Liver (tissue), 9 donors: ENCODE results near the gene ZSCAN2. TPM values are rescaled to one million over a fixed set of nuclear protein-coding genes. Genes with fewer than 3 reads are reported as not detected.

ENCODE experiments used
- DNase-seq: peaks from one replicate; pipeline ENCODE4 v3.0.0-alpha.2; 2017; ENCODE audit warnings: low spot score
- H3K27ac ChIP-seq, 2 donors: one replicate each; pipeline ENCODE4 v1.7.0; 2013; ENCODE audit warnings: inconsistent platforms in 2 of 2, low read length in 2 of 2, control low read depth in 1 of 2, low read depth in 1 of 2, mild to moderate bottlenecking in 1 of 2
- H3K27me3 ChIP-seq, 4 donors: one replicate each; pipeline versions ENCODE4 v1.6.1 to v1.7.0; 2013; ENCODE audit warnings: low read length in 3 of 4, inconsistent platforms in 1 of 4, mild to moderate bottlenecking in 1 of 4, moderate library complexity in 1 of 4; ENCODE audit not compliant: control insufficient read depth in 4 of 4, insufficient read depth in 4 of 4
- H3K36me3 ChIP-seq, 4 donors: one replicate each; pipeline versions ENCODE4 v1.6.1 to v1.7.0; 2013; ENCODE audit warnings: low read length in 3 of 4, mild to moderate bottlenecking in 3 of 4, low read depth in 1 of 4, moderate library complexity in 1 of 4; ENCODE audit not compliant: control insufficient read depth in 4 of 4, insufficient read depth in 3 of 4
- H3K4me1 ChIP-seq, 4 donors: one replicate each; pipeline versions ENCODE4 v1.6.1 to v1.7.0; 2013; ENCODE audit warnings: low read length in 3 of 4, mild to moderate bottlenecking in 3 of 4, moderate library complexity in 1 of 4; ENCODE audit not compliant: control insufficient read depth in 4 of 4, insufficient read depth in 4 of 4
- H3K4me3 ChIP-seq, 3 donors: one replicate each; pipeline versions ENCODE4 v1.6.1 to v1.7.0; 2013; ENCODE audit warnings: low read length in 3 of 3, control low read depth in 1 of 3, low read depth in 1 of 3, mild to moderate bottlenecking in 1 of 3
- H3K9ac ChIP-seq, 2 donors: one replicate each; pipeline ENCODE4 v1.7.0; 2013; ENCODE audit warnings: low read length in 2 of 2, mild to moderate bottlenecking in 2 of 2, moderate library complexity in 2 of 2, control low read depth in 1 of 2, low read depth in 1 of 2
- H3K9me3 ChIP-seq, 4 donors: one replicate each; pipeline versions ENCODE4 v1.6.1 to v1.7.0; 2013; ENCODE audit warnings: low read length in 3 of 4; ENCODE audit not compliant: control insufficient read depth in 4 of 4
- FOXA1 ChIP-seq: IDR thresholded peaks from 2 replicates; pipeline ENCODE4 v1.6.1; 2016; ENCODE audit warnings: antibody characterized with exemption
- FOXA2 ChIP-seq: IDR thresholded peaks from 2 replicates; pipeline ENCODE4 v1.6.1; 2016; ENCODE audit warnings: antibody characterized with exemption
- GABPA ChIP-seq, 2 donors: IDR thresholded peaks in 1 of 2; conservative IDR thresholded peaks in 1 of 2; 2 replicates each; pipeline ENCODE4 v1.6.1; 2016; ENCODE audit warnings: antibody characterized with exemption in 2 of 2, mild to moderate bottlenecking in 1 of 2, moderate library complexity in 1 of 2
- HNF4A ChIP-seq, 2 donors: conservative IDR thresholded peaks; 2 replicates each; pipeline ENCODE4 v1.6.1; 2016; ENCODE audit warnings: antibody characterized with exemption in 2 of 2, mild to moderate bottlenecking in 2 of 2
- JUND ChIP-seq, 2 donors: IDR thresholded peaks; 2 replicates each; pipeline ENCODE4 v1.6.1; 2016; ENCODE audit warnings: antibody characterized with exemption in 2 of 2
- NR2F2 ChIP-seq: IDR thresholded peaks from 2 replicates; pipeline ENCODE4 v1.6.1; 2016; ENCODE audit warnings: antibody characterized with exemption
- RXRA ChIP-seq, 2 donors: IDR thresholded peaks; 2 replicates each; pipeline ENCODE4 v1.6.1; 2017 to 2018; ENCODE audit warnings: antibody characterized with exemption in 2 of 2, mild to moderate bottlenecking in 1 of 2
- SP1 ChIP-seq: IDR thresholded peaks from 2 replicates; pipeline ENCODE4 v1.6.1; 2018; ENCODE audit warnings: antibody characterized with exemption, mild to moderate bottlenecking
- TAF1 ChIP-seq: conservative IDR thresholded peaks from 2 replicates; pipeline ENCODE4 v1.6.1; 2016; ENCODE audit warnings: antibody characterized with exemption, mild to moderate bottlenecking
- WGBS: extraction: QIAGEN DNeasy Blood & Tissue Kit; methylation state at CpG from one replicate; pipeline ENCODE4 v1.1.7; 2013; 5-methylcytosine and 5-hydroxymethylcytosine counted together
- polyA plus RNA-seq, 2 donors: library from polyadenylated mRNA; stranded (reverse) in 1 of 2; unstranded in 1 of 2; fragments of 200-250 nt in 1 of 2; fragments of >200 nt in 1 of 2; fragmentation: Nextera tagmentation in 1 of 2; extraction: Ambion mirVana in 1 of 2; gene quantifications; one replicate each; pipeline versions ENCODE4 v1.2.1 to v1.2.3, GENCODE V29; 2013 to 2015
- total RNA-seq, 2 donors: library from RNA; depleted of rRNA; stranded (reverse); fragments of >200 nt; gene quantifications; one replicate each; pipeline ENCODE4 v1.2.3, GENCODE V29; 2014
- TF ChIP-seq, protein P1 (sequence below): IDR thresholded peaks from 2 replicates; pipeline ENCODE4 v1.6.1; 2016; ENCODE audit warnings: antibody characterized with exemption
- TF ChIP-seq, protein P2 (sequence below): IDR thresholded peaks from 2 replicates; pipeline ENCODE4 v1.6.1; 2016; ENCODE audit warnings: antibody characterized with exemption, mild to moderate bottlenecking
- TF ChIP-seq, protein P3 (sequence below): IDR thresholded peaks from 2 replicates; pipeline ENCODE4 v1.6.1; 2016; ENCODE audit warnings: antibody characterized with exemption
- TF ChIP-seq, protein P4 (sequence below): IDR thresholded peaks from 2 replicates; pipeline ENCODE4 v1.6.1; 2016; ENCODE audit warnings: antibody characterized with exemption
- donor health status: healthy.
- donor health status: healthy.
- donor health status: healthy.
- donor health status: healthy.
- donor health status: healthy.

The ZSCAN2 gene
- total and polyA plus RNA-seq, 4 donors: 5.4 to 11.0 (median 7.9) TPM

DNA sequence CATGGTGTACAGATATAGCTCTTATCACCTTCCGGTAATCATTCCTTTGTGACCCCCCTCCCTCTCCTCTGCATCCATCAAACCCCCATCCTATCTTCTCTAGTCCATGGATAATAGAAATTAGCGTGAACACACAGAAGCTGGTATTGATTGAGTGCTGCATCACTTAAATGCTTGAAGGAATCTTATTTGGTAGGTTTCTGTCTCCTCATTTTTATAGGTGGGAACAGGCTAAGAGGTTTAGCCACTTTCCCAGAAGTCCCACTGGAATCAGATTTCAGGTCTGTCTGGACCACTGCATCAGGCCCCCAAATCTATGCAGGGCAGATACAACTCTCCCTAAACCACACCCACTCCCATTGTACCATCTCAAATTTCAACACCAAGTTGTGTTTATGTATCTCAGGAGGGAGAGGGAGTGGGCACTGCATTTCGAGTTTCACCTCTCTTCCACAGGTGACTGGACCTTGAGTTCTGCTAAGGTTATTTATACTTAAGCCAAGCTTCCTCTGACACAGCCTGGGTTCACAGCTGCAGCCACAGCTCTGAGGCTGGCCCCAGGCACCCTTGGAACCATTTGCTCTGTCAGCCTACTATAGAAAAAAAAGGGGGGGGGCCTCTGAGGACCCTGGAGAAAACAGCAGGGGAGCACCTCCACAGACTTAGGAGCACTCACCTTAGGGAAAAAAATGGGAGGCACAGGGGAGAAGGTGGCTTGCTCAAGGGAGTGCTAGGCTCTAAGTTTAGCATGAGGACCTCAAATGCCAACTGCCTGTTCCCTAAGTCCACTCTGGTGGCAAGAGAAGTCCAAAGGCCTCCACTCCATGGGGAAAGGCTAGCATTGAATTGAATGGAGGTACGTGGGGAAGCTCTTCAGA, 59.3 kb downstream of the ZSCAN2 start:
- H3K9me3 ChIP-seq: no peaks in the 10 kb centered on the region
- no peak overlapping the region for H3K4me3 ChIP-seq
- H3K27me3 ChIP-seq: no peaks in the 10 kb centered on the region
- TF ChIP-seq, protein P1, sequence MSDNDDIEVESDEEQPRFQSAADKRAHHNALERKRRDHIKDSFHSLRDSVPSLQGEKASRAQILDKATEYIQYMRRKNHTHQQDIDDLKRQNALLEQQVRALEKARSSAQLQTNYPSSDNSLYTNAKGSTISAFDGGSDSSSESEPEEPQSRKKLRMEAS: no peak
- TF ChIP-seq TAF1: no peak
- no peak for TF ChIP-seq NR2F2
- no peak for TF ChIP-seq HNF4A (conservative IDR thresholded peaks at IDR 0.05)
- TF ChIP-seq, protein P2, sequence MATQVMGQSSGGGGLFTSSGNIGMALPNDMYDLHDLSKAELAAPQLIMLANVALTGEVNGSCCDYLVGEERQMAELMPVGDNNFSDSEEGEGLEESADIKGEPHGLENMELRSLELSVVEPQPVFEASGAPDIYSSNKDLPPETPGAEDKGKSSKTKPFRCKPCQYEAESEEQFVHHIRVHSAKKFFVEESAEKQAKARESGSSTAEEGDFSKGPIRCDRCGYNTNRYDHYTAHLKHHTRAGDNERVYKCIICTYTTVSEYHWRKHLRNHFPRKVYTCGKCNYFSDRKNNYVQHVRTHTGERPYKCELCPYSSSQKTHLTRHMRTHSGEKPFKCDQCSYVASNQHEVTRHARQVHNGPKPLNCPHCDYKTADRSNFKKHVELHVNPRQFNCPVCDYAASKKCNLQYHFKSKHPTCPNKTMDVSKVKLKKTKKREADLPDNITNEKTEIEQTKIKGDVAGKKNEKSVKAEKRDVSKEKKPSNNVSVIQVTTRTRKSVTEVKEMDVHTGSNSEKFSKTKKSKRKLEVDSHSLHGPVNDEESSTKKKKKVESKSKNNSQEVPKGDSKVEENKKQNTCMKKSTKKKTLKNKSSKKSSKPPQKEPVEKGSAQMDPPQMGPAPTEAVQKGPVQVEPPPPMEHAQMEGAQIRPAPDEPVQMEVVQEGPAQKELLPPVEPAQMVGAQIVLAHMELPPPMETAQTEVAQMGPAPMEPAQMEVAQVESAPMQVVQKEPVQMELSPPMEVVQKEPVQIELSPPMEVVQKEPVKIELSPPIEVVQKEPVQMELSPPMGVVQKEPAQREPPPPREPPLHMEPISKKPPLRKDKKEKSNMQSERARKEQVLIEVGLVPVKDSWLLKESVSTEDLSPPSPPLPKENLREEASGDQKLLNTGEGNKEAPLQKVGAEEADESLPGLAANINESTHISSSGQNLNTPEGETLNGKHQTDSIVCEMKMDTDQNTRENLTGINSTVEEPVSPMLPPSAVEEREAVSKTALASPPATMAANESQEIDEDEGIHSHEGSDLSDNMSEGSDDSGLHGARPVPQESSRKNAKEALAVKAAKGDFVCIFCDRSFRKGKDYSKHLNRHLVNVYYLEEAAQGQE: no peak
- no peak for TF ChIP-seq RXRA (IDR thresholded peaks at IDR 0.05)
- no peak for TF ChIP-seq FOXA1
- TF ChIP-seq, protein P3, sequence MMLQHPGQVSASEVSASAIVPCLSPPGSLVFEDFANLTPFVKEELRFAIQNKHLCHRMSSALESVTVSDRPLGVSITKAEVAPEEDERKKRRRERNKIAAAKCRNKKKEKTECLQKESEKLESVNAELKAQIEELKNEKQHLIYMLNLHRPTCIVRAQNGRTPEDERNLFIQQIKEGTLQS: no peak
- TF ChIP-seq, protein P4, sequence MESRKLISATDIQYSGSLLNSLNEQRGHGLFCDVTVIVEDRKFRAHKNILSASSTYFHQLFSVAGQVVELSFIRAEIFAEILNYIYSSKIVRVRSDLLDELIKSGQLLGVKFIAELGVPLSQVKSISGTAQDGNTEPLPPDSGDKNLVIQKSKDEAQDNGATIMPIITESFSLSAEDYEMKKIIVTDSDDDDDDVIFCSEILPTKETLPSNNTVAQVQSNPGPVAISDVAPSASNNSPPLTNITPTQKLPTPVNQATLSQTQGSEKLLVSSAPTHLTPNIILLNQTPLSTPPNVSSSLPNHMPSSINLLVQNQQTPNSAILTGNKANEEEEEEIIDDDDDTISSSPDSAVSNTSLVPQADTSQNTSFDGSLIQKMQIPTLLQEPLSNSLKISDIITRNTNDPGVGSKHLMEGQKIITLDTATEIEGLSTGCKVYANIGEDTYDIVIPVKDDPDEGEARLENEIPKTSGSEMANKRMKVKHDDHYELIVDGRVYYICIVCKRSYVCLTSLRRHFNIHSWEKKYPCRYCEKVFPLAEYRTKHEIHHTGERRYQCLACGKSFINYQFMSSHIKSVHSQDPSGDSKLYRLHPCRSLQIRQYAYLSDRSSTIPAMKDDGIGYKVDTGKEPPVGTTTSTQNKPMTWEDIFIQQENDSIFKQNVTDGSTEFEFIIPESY: no peak
- TF ChIP-seq JUND (IDR thresholded peaks at IDR 0.05): no peak
- no peak for TF ChIP-seq GABPA (IDR thresholded peaks at IDR 0.05 in 1 of 2, conservative IDR thresholded peaks at IDR 0.05 in 1 of 2)
- TF ChIP-seq SP1: no peak
- TF ChIP-seq FOXA2: no peak
- H3K27ac ChIP-seq: no peak overlapping the region
- 91% methylated on average over 4 of the region's 4 CpGs for WGBS
- no peak for DNase-seq
- H3K9ac ChIP-seq: no peak overlapping the region
- peaks cover 0 to 5% (median 0%) of the 10 kb centered on the region in 4 donors for H3K36me3 ChIP-seq
- H3K4me1 ChIP-seq: peaks cover 0 to 11% (median 7%) of the 10 kb centered on the region in 4 donors

DNA sequence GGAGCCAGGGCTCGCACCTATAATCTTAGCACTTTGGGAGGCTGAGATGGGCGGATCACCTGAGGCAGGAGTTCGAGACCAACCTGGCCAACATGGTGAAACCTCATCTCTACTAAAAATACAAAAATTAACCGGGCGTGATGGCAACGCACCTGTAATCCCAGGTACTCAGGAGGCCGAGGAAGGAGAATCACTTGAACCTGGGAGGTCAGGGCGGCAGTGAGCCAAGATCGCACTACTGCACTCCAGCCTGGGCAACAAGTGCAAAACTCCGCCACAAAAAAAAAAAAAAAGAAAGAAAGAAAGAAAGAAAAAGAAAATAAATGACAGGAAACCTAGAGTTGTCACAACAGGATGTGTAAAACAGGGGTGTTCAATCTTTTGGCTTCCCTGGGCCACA, 60.2 kb downstream of the ZSCAN2 start:
- Histone ChIP-seq H3K9me3 (no peaks in the 10 kb centered on the region), H3K9ac (no peak overlapping the region), H3K27me3 (no peaks in the 10 kb centered on the region), H3K36me3 (peaks cover under 1 to 12% (median 6%) of the 10 kb centered on the region in 4 donors), H3K4me1 (peaks cover 0 to 8% (median 5%) of the 10 kb centered on the region in 4 donors), H3K27ac (no peak overlapping the region), H3K4me3 (no peak overlapping the region)
- 98% methylated on average over 10 of the region's 10 CpGs for WGBS
- DNase-seq: no peak
- no peak for TF ChIP-seq TAF1
- no peak for TF ChIP-seq FOXA2
- TF ChIP-seq, protein P2: no peak
